GM21619 (cell line): Measurements from ENCODE around the gene THRA.

ENCODE experiments used
- ATAC-seq: cut with Tn5 transposase; IDR thresholded peaks from one replicate; pipeline ENCODE4 v1.9.1; 2021; ENCODE audit not compliant: unreplicated experiment

THRA gene

GRCh38 chr17:40026816-40027613 is 35.8 kb upstream of the THRA start:
- no peak for ATAC-seq

GRCh38 chr17:40027614-40028012 is 35.2 kb upstream of the THRA start:
- ATAC-seq: no peak

DNA sequence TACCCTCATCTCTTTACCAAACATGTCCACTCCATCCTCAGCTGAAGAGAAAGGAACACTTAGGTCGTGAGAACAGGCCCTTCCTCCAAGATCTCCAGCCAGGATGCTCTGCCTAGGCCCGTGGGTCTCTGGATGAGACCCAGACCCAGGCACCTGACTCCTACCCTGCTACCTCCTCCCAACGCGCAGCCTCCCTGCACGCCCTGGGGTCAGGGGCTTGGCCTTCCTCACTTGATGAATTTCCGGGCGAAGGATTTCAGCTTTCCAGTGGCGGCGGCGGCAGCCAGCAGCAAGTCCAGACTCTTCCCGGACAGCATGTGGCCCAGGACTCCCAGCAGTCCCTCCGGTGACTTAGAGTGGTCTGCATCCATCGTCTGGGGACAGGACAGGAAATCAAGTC is 34.2 kb upstream of the THRA start:
- no peak for ATAC-seq

DNA sequence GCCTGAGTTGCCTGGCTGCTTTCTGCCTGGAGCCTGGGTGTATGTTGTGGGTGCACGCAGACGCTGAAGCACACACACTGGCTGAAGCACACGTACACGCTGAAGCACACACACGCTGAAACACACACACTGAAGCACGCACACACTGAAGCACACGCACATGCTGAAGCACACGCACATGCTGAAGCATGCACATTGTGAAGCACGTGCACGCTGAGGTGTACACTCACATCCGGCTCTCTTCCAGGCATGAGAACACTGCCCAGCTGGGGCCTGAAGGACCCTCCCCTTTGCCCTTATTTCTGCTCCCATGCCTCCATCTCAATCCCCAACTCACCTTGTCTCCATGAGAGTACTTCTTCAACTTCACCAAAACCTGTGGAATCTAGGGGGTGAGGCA is 31.1 kb upstream of the THRA start:
- no peak for ATAC-seq

DNA sequence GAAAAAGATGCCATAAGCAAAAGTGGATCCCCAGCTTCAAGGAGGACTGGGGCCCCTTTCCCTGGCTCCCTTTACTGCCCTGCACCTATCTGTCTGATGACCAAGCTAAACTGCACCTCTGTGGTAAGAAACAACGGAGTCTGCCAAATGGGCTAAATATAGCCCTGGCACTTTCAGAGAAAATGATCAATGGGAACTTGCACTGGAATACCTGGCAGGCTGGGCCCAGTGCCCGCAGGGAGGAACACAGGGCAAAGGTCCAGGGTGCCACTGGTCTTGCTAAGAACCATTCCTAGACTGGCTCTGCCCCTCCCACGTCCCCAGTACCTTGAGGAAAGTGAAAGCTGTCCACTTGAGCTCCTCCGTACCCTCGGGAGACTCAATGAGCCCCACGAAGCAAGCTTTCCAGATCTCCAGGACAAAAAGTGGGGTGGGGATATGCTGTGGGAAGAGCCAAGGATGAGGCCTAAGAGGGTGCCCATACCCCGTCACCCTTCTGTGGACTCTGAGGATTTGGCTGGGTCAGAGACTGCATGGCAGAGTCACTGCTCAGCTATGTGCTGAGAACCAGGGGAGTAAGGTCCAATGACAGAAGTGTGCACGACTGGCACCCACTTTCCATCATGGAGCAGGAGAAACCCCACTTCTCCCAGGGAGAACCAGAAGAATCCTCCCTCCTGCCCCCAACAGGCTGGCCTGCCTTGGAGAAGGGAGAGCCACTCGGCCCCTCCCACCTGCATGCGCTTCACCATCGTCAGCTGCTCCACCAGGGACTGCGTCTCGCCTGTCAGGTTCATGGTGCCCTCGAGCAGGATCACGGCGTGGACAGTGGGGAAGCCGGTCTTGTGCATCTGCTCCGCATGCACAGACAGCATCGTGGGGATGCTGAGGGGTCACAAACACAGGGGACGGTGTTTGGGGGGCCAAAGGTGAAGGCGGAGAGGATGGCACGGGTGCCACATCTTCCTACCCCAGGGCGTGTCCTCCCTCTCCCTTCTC is 30.1 kb upstream of the THRA start:
- no peak for ATAC-seq

- no peak for ATAC-seq
Observed at GRCh38 chr17:40033339-40033738, 29.4 kb upstream of the THRA start.

DNA sequence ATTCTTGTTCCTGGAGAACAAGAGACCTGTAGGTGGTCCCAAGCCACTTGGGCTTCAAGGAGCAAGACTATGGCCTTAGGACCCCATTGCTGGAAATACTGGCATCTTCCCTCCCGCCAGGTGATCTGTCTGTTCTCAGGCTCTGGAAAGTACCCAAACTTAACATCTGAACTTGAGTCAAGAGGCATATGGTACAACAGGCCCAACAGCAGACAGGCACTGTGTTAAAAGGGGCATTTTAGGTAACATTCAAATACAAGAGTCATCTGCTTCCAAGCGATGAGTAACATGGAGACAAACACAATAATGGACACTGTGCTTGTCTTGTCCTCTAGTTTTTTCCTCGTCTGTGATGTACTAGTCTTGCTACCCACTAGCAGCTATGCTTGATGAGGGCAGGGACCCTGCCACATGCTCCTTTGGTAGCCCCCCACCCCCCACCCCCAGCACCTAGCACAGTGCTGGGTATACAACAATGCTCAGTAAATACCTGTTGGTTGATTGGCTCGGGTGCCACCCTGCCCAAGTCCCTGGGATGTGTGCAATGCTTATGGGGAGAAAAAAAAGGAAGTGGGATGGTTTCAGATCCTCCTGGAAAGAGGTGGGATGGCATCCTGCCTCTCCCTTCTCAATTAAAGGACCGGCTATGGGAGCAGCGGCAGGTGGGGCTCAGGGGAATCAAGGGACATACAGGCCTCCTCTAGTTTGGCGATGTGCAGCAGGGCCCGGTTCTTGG is 28.2 kb upstream of the THRA start:
- ATAC-seq: no peak

DNA sequence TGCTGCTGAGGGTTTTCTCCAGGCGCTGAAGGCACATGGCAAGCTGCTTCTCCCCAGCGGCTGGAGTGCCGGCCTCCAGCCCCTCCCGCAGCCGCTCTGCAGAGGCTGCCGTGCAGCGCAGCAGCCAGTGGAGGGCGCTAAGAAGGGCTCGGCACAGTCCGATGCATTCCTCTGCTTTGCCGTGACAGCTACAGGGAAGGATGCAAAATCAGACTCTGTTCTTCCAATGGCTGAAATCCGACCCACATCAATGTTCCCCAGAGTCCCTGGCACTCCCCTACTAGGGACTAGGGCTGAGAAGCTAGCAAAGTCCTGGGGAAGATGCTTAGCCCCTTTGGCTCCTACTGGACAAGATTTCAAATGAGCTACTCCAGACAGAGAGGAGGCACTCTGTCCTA is 27.6 kb upstream of the THRA start:
- no peak for ATAC-seq

GRCh38 chr17:40038882-40039513 is 23.8 kb upstream of the THRA start:
- no peak for ATAC-seq

- ATAC-seq: no peak
Observed at GRCh38 chr17:40041196-40041595, 21.6 kb upstream of the THRA start.

DNA sequence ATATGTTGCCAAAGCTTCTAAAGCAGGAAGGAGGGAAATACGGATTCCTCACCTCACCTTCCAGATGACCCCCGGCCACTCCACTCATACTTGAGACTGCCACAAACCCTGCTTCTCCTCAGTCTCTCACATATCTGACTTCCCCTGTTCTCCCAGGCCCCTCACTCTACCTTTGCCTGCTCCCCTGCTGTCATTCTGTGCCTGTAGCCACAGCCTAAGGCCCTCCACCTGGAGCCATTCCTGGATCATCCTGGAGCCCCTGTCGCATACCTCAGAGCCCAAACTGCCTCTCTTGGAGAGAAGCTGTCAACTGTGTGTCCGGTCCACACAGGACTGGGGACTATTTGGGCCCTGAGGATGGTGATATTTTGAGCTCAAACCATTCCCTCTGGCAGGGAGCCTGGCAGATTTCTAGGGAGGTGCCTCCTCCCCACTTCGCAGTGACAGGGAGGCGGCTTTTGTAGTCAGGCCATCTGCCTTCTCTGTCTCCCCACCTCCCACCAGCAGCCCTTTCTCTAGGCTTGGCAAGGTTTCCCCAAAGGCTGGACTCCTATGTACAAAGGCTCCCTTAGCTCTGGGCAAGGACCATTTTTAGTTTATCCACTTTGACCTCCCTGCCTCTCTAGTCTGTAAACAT is 6.3 kb upstream of the THRA start:
- no peak for ATAC-seq

DNA sequence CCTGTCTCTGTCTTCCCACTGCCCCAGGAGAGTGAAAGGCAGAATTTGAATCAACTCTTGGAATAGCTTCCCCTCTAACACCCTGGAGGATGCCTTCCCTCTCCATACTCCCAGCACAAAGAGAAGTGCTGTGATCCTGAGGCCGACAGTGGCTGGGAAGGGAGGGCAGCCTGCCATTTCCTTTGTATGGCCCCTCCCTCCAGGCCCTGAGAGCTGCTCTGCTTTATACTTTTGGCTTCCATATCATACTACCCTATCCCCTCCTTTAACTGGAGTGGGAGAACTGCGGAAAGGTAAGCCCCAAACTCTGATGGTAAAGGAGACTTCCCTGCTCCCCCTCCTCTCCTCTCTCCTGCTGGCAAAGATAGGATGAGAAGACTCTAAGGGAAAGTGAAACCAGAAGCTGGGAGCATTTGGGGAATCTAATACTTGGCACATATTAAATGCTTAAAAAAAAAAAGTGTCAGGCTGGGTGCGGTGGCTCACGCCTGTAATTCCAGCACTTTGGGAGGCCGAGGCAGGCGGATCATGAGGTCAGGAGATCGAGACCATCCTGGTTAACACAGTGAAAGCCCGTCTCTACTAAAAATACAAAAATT is 4.5 kb upstream of the THRA start:
- ATAC-seq: no peak

DNA sequence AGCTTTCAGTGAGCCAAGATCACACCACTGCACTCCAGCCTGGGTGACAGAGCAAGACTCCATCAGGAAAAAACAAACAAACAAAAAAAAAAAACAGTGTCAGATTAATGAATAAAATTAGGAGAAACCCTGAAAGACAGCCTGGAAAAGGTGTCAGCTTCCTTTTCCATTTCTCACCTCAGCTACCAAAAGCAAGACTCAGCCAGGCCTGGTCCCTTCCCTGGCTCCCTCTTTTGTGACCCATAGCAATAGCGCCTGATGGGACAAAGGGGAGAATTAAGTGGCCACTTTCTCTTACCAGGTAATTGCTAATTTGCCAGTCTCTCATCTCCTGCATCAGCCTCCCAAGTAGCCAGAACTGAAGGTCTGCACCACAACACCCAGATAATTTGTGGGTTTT is 3.9 kb upstream of the THRA start:
- no peak for ATAC-seq

DNA sequence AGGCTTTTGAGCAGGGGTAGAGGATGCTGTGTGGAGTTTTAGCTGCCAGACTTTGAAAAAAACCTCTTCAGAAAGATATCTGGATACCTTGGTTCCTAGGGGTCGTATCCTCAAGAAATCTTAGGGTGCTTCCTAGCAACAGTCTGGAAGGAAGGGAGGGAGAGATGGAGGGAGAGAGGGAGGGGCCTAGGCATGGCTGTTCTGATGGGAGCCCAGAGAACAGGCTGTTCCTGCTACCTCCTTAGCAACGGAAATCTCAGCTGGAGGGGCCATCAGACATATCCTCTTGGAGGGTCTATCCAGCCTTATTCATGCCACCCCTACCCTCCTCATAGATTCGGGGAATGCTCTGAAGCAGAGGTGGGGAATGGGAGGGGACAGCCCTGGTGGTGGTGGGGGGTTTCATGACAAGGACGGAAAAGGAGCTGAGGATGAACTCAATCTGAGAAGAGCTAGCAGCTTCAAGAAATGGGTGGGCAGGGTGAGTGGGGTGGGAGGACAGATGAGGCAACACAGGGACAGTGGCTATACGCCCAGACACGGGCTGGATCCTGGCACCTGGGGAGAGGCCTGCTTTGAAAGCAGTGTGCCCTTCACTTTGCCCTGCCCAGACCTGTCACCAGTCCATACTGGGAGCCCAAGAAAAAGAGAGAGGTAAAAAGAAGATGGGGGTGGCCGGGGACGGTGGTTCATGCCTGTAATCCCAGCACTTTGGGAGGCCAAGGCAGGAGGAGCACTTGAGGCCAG is 2.9 kb upstream of the THRA start:
- ATAC-seq: no peak

GRCh38 chr17:40060887-40061608 is 1.7 kb upstream of the THRA start:
- no peak for ATAC-seq

- ATAC-seq: no peak
Observed at GRCh38 chr17:40061609-40062038, 1.1 kb upstream of the THRA start.

GRCh38 chr17:40063187-40063771 is 514 bp downstream of the THRA start:
- ATAC-seq: peak; percentile 36

DNA sequence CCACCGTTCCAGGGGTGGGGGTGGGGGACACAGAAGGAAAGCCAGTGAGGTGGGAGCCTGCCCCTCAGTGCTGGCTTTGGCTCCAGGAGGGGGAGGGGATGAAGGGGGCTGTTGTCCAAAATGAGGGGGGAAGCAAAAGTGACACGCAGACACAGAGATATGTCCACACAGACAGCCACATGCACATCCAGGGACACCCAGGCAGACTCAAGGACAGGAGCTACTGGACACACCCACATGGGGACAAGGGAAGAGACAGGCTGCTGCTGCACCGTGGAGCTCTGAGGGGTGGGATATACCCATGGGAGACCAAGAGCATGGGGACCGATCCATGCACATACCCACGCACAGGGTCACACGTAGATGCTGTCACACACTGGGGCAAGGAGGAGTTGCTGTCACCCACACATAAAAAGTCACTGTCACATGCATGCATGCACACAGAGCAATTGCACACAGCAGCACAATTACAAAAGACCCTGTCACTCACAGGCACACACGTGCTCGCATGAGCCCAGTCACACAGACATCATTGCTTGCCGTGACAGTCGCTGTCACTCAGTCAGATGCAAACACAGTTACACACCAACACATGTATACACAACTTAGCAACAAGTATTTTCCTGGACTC is 1.3 kb downstream of the THRA start:
- no peak for ATAC-seq
